Upper lobe of left lung (tissue), 6 donors: ENCODE measurements around the gene NEB. TPM values are rescaled to one million over a fixed set of nuclear protein-coding genes. Genes with fewer than 3 reads are reported as not detected.

ENCODE experiments used
- ATAC-seq, 2 donors: fragments of 200-7000 bp; cut with Tn5 transposase; one replicate each; pipeline ENCODE4 v1.9.1; 2022; ENCODE audit warnings: mild to moderate bottlenecking in 2 of 2, moderate library complexity in 2 of 2; ENCODE audit not compliant: low FRiP score in 2 of 2
- DNase-seq, 2 donors: peaks; one replicate each; pipeline ENCODE4 v3.0.0-alpha.2; 2019 to 2020
- H3K27ac ChIP-seq, 4 donors: fragments of 200-600 bp; sonication (generic); one replicate each; pipeline ENCODE4 v1.5.1; 2016 to 2019
- H3K27me3 ChIP-seq, 4 donors: fragments of 200-600 bp; sonication (generic); one replicate each; pipeline ENCODE4 v1.5.1; 2017 to 2019
- H3K36me3 ChIP-seq, 4 donors: fragments of 200-600 bp; sonication (generic); one replicate each; pipeline ENCODE4 v1.5.1; 2016 to 2019
- H3K4me1 ChIP-seq, 4 donors: fragments of 200-600 bp; sonication (generic); one replicate each; pipeline ENCODE4 v1.5.1; 2018 to 2019
- H3K4me3 ChIP-seq, 4 donors: fragments of 200-600 bp; sonication (generic); one replicate each; pipeline ENCODE4 v1.5.1; 2017 to 2019; ENCODE audit warnings: mild to moderate bottlenecking in 2 of 4, moderate library complexity in 1 of 4
- H3K9me3 ChIP-seq, 4 donors: fragments of 200-600 bp; sonication (generic); one replicate each; pipeline ENCODE4 v1.5.1; 2018 to 2019
- POLR2A ChIP-seq, 4 donors: fragments of 450-650 bp; IDR thresholded peaks; one replicate each; pipeline ENCODE4 v1.5.1; 2016 to 2017; ENCODE audit warnings: antibody characterized with exemption in 4 of 4, mild to moderate bottlenecking in 2 of 4
- WGBS, 2 donors: methylation state at CpG; one replicate each; pipeline ENCODE4 v1.1.5; 2017 to 2018; 5-methylcytosine and 5-hydroxymethylcytosine counted together
- total RNA-seq, 6 donors: library from RNA; depleted of rRNA in 4 of 6; stranded (reverse); fragments of >200 nt in 4 of 6; gene quantifications; one replicate each; pipeline versions ENCODE4 v1.1.0 to v1.2.1, GENCODE V29; 2016 to 2021
- TF ChIP-seq, protein P1 (sequence below), 6 experiments: fragments of 450-650 bp in 4 of 6; fragments of 200-600 bp in 2 of 6; sonication (generic) in 2 of 6; IDR thresholded peaks; one replicate each; pipeline ENCODE4 v1.5.1; 2016 to 2019; ENCODE audit warnings: antibody characterized with exemption in 6 of 6
- donor health status: DM: no; HTN: no; CAD: no; lungs with moderate emphysema.
- donor health status: DM: no; HTN: yes; CAD: no; lungs with severe emphysema.

Gene NEB
- total RNA-seq, 6 donors from 2014 or later, result 0.31 to 6.3 (median 2.0) TPM

DNA sequence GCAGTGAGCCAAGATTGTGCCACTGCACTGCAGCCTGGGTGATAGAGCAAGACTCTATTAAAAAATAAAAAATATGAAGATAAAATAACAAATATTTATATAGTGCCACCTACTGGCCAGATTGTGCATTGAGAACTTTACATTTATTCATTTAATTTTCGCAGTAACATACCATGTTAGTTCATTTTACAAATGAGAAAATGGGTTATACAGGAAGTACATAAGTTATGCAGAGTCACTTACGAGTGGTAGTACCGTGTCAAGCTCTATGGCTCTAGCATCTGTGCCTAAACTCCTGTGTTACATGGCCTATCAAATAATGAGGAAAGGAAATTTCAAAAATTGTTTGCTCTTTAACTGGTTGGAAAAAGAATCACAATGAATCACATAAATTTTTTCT is 296.6 kb downstream of the NEB start:
- peaks cover 22 to 98% (median 57%) of the 10 kb centered on the region in 4 donors for H3K36me3 ChIP-seq
- no peaks in the 10 kb centered on the region for H3K9me3 ChIP-seq
- no peak for TF ChIP-seq POLR2A (IDR thresholded peaks at IDR 0.05)
- TF ChIP-seq, protein P1, sequence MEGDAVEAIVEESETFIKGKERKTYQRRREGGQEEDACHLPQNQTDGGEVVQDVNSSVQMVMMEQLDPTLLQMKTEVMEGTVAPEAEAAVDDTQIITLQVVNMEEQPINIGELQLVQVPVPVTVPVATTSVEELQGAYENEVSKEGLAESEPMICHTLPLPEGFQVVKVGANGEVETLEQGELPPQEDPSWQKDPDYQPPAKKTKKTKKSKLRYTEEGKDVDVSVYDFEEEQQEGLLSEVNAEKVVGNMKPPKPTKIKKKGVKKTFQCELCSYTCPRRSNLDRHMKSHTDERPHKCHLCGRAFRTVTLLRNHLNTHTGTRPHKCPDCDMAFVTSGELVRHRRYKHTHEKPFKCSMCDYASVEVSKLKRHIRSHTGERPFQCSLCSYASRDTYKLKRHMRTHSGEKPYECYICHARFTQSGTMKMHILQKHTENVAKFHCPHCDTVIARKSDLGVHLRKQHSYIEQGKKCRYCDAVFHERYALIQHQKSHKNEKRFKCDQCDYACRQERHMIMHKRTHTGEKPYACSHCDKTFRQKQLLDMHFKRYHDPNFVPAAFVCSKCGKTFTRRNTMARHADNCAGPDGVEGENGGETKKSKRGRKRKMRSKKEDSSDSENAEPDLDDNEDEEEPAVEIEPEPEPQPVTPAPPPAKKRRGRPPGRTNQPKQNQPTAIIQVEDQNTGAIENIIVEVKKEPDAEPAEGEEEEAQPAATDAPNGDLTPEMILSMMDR (IDR thresholded peaks at IDR 0.05), result peak; percentile 39 to 71 (median 50)
- H3K27ac ChIP-seq, result no peak overlapping the region
- DNase-seq (no peak), ATAC-seq (peak in 1 of 2 donors; percentile 56)
- no peak overlapping the region for H3K4me3 ChIP-seq
- H3K4me1 ChIP-seq, result no peaks in the 10 kb centered on the region
- 41 to 48% methylated on average over 3 of the region's 3 CpGs for WGBS, 2 donors
- no peaks in the 10 kb centered on the region for H3K27me3 ChIP-seq

Other genes starting within 250 kb of the NEB start
- 10 to 100 TPM; 52.4 to 76.8 (median 54.9) TPM for gene ARL5A, start 93.9 kb upstream of the NEB start, total RNA-seq